ENCODE data around the gene SKAP2. TPM values are rescaled to one million over a fixed set of nuclear protein-coding genes. Genes with fewer than 3 reads are reported as not detected.

SKAP2 gene
- total RNA-seq, 1 experiment from 2014 or later: 3.2 TPM

GRCh38 chr7:26743205-26743604 is 121.2 kb downstream of the SKAP2 start:
- Histone ChIP-seq H3K9ac (ENCODE audit: extremely low read depth, insufficient read length, low read length) (no peak overlapping the region), H3K9me3 (ENCODE audit: control insufficient read depth, low read depth, low read length) (no peaks in the 10 kb centered on the region), H3K27me3 (ENCODE audit: insufficient read depth, low read length) (no peaks in the 10 kb centered on the region), H4K5ac (ENCODE audit: insufficient read length, low read depth, low read length) (no peak overlapping the region), H2AFZ (ENCODE audit: low read length) (no peak overlapping the region), H3K4ac (ENCODE audit: low read depth, low read length) (no peak overlapping the region), H4K20me1 (ENCODE audit: control insufficient read depth, insufficient read depth, insufficient read length) (no peaks in the 10 kb centered on the region), H4K91ac (ENCODE audit: insufficient read length, low read depth, low read length) (no peak overlapping the region), H3K18ac (ENCODE audit: insufficient read length, low read depth, low read length) (no peak overlapping the region), H3K56ac (ENCODE audit: insufficient read length, low read depth, low read length) (no peak overlapping the region), H3K4me2 (ENCODE audit: insufficient read depth, insufficient read length, low read length) (no peak overlapping the region), H3K27ac (ENCODE audit: insufficient read length, low read depth, low read length) (no peak overlapping the region), H3K23ac (ENCODE audit: insufficient read length, low read depth, low read length) (no peak overlapping the region), H3K14ac (ENCODE audit: insufficient read depth, low read length) (no peak overlapping the region), H2BK5ac (ENCODE audit: insufficient read length, low read length) (no peak overlapping the region), H3K79me1 (ENCODE audit: insufficient read depth, low read depth, low read length, poor library complexity, severe bottlenecking) (no peaks in the 10 kb centered on the region), H2BK120ac (ENCODE audit: low read depth, low read length, poor library complexity, severe bottlenecking) (no peak overlapping the region), H3K4me1 (ENCODE audit: insufficient read depth, low read length) (no peaks in the 10 kb centered on the region), H3K79me2 (ENCODE audit: insufficient read depth, low read length) (no peaks in the 10 kb centered on the region), H4K8ac (replicated peaks; ENCODE audit: insufficient read length, low read depth, low read length) (no peak overlapping the region), H2AK5ac (ENCODE audit: insufficient read length, low read length) (no peak overlapping the region), H2BK20ac (ENCODE audit: low read depth, low read length, poor library complexity, severe bottlenecking) (no peak overlapping the region), H3T11ph (ENCODE audit: low read length) (no peak overlapping the region), H2BK12ac (ENCODE audit: insufficient read length, low read depth, low read length) (no peak overlapping the region), H2BK15ac (ENCODE audit: low read depth, low read length) (no peak overlapping the region), H3K23me2 (ENCODE audit: insufficient read length, low read depth, low read length, poor library complexity, severe bottlenecking) (no peaks in the 10 kb centered on the region)
- Mint-ChIP-seq H3K27me3 (ENCODE audit: low read depth) (no peaks in the 10 kb centered on the region; the same call in 1 of the 2 replicates), H3K9me3 (no peaks in the 10 kb centered on the region), H3K4me1 (no peaks in the 10 kb centered on the region), H3K36me3 (ENCODE audit: insufficient read depth in 1 of 3, low read depth in 3 of 3) (no peaks in the 10 kb centered on the region), H3K27ac (no peak overlapping the region), H3K4me3 (no peak overlapping the region)
- WGBS (ENCODE audit: extremely low coverage, insufficient read length, low lambda C conversion rate): no CpG with 5 or more reads among the region's 2 CpGs
- no peak for DNase-seq
- TF ChIP-seq CTCF (conservative IDR thresholded peaks at IDR 0.05): no peak

All from H9 (cell line).